Nephron (organoid): ENCODE measurements around the gene BTBD9.

ENCODE experiments used
- H3K27ac Mint-ChIP-seq, 3 experiments: 2 replicates each; pipeline ENCODE4 v1.8.0; 2020; ENCODE audit warnings: mixed read lengths in 3 of 3, mild to moderate bottlenecking in 2 of 3, moderate library complexity in 1 of 3
- H3K27me3 Mint-ChIP-seq: 2 replicates; pipeline ENCODE4 v1.8.0; 2021; ENCODE audit warnings: low read depth, mild to moderate bottlenecking, moderate library complexity, mixed read lengths
- H3K36me3 Mint-ChIP-seq: 2 replicates; pipeline ENCODE4 v1.8.0; 2020; ENCODE audit warnings: low read depth, mixed read lengths
- H3K4me1 Mint-ChIP-seq: 2 replicates; pipeline ENCODE4 v1.8.0; 2020; ENCODE audit warnings: mixed read lengths
- H3K4me3 Mint-ChIP-seq, 3 experiments: 2 replicates each; pipeline ENCODE4 v1.8.0; 2020; ENCODE audit warnings: mild to moderate bottlenecking in 3 of 3, mixed read lengths in 3 of 3, moderate library complexity in 2 of 3
- H3K9me3 Mint-ChIP-seq: 2 replicates; pipeline ENCODE4 v1.8.0; 2020; ENCODE audit warnings: mixed read lengths
- CTCF ChIP-seq, 3 experiments: fragments of 200-600 bp; sonication (generic); IDR thresholded peaks; one replicate each; pipeline ENCODE4 v1.5.0; 2021; ENCODE audit warnings: antibody characterized with exemption in 3 of 3; ENCODE audit not compliant: unreplicated experiment in 3 of 3

Gene BTBD9

DNA sequence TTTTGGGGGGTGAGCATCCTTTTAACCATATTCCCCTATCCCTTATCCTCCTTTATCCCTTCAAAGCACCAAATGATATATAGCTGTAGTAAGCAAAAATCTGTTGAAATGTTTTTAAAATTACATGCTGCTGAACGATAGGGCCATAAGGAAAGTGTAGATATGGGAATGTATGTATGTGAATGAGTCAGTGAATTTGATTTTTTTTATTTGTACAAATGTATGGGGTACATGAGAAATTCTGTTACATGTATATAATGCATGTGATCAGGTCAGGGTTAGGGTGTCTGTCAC, 493.0 kb downstream of the BTBD9 start:
- Mint-ChIP-seq H3K4me1 (peaks cover 57% of the 10 kb centered on the region), H3K27ac (no peak overlapping the region), H3K9me3 (no peaks in the 10 kb centered on the region), H3K4me3 (no peak overlapping the region), H3K36me3 (peaks cover 4% of the 10 kb centered on the region), H3K27me3 (no peaks in the 10 kb centered on the region)
- no peak for TF ChIP-seq CTCF (IDR thresholded peaks at IDR 0.05; ENCODE audit: unreplicated experiment in 3 of 3)

DNA sequence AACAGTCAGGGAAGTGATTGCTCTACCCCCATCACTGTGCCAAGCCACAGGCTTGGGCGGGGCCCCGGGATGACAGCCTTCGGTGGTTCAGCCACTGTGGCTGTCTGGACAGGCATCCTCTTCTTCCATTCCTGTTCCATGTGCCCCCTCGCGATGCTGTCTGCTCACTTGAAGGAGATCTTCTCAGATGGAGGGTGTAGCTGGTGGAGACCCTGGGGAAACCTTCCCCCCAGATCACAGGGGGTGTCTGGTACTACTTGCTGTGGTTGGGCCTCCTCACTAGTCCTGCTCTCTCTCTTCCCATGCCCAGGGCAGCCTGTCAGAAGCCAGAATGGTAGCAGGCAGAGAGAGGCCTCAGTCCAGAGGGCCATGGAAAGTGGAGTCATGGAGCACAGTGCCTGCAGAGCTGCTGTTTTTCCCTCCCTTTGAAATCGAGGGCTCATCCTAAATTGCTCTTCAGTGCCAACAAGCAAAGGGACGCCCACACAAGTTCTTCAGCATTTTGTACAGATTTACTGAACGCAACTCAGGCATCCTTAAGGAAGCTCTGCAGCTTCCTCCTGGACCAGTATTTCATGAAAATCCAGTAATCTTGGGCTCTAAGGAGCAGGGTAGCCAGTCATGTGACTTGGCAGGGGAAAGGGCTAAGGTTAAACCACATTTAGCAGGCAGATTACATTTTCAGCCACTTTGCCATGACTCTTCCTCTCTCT, 493.6 kb downstream of the BTBD9 start:
- Mint-ChIP-seq H3K9me3 (no peaks in the 10 kb centered on the region), H3K27me3 (no peaks in the 10 kb centered on the region), H3K4me3 (no peak overlapping the region), H3K4me1 (peaks cover 57% of the 10 kb centered on the region), H3K27ac (no peak overlapping the region), H3K36me3 (peaks cover 6% of the 10 kb centered on the region)
- no peak for TF ChIP-seq CTCF (IDR thresholded peaks at IDR 0.05; ENCODE audit: unreplicated experiment in 3 of 3)

- TF ChIP-seq CTCF (IDR thresholded peaks at IDR 0.05; ENCODE audit: unreplicated experiment in 3 of 3): no peak
- no peak overlapping the region for H3K4me3 Mint-ChIP-seq
- no peaks in the 10 kb centered on the region for H3K27me3 Mint-ChIP-seq
Observed at GRCh38 chr6:38144365-38144945, 495.3 kb downstream of the BTBD9 start.

GRCh38 chr6:38143191-38144150, 496.3 kb downstream of the BTBD9 start:
- Mint-ChIP-seq H3K9me3 (no peaks in the 10 kb centered on the region), H3K36me3 (peaks cover 25% of the 10 kb centered on the region), H3K4me3 (no peak overlapping the region), H3K27ac (peak overlapping the region in 2 of 3 experiments; percentile 8 to 17), H3K4me1 (peaks cover 36% of the 10 kb centered on the region), H3K27me3 (no peaks in the 10 kb centered on the region)
- TF ChIP-seq CTCF (IDR thresholded peaks at IDR 0.05; ENCODE audit: unreplicated experiment in 3 of 3): no peak

More at GRCh38 chr6:38144365-38144945, 495.3 kb downstream of the BTBD9 start:
- Mint-ChIP-seq H3K9me3 (no peaks in the 10 kb centered on the region), H3K27ac (no peak overlapping the region), H3K4me1 (peaks cover 46% of the 10 kb centered on the region), H3K36me3 (peaks cover 15% of the 10 kb centered on the region)

- Mint-ChIP-seq H3K9me3 (no peaks in the 10 kb centered on the region), H3K27ac (peak overlapping the region in 1 of 3 experiments; percentile 17), H3K4me1 (peaks cover 36% of the 10 kb centered on the region), H3K4me3 (no peak overlapping the region), H3K36me3 (peaks cover 35% of the 10 kb centered on the region), H3K27me3 (no peaks in the 10 kb centered on the region)
- TF ChIP-seq CTCF (IDR thresholded peaks at IDR 0.05; ENCODE audit: unreplicated experiment in 3 of 3): no peak
Observed at GRCh38 chr6:38142178-38142902, 497.4 kb downstream of the BTBD9 start.
